Dedifferentiated amniotic fluid mesenchymal stem cell (primary cell): ENCODE measurements around the gene ZC3H12D.
"Not testable (repeated sequence)": the region's sequence is repeated elsewhere in the genome, so short reads cannot be mapped to it uniquely, and the experiment has no call there.

Experiments
- DNase-seq: peaks from one replicate; pipeline ENCODE4 v3.0.0-alpha.2; 2016; ENCODE audit errors: extremely low spot score

Gene ZC3H12D

DNA sequence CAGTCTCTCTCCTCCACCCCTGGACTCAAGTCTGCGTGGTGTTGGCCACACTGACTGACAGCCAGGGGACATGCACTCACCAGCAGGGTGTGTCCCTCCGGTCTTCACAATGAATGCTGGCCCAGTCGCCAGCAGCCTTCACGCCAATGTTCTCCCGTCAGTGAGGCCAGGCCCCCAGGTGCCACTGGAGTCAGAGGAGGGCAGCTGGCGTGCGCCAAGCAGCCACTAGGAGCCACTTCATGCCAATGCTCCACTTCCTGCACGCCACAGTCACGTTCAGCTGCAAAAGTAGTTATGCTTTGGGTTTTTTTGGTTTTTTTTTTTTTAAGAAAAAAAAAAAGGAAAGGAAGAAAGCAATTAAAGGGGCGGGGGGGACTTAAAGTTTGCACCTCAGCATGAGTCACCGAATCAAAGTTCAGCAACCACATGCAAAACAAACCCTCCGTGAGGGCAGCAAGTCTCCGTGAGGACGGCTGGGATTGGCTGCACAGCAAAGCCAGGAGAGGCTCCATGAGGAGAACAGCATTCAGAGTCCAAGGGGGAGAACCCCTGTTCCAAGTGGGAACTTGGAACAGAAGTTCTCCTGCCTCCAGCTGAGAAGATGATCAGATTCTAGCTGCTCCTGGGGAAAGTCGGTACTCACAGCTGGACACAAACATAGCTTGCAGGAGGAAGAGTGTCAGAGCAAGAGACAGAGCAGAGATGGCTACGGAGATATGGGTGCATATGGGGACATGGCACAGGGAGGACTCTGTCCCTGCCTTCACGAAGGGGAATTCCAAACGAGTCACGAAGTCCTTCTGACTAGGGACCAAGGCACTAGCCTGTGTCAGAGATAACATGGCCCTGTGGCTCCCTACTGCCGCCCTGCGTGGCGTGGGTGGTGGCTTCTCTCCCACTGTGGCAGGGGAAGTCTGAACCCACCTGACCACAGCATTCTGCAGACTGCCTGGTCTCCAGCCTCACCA is at the start of gene ZC3H12D:
TSS of gene ZC3H12D (minus strand) at position 282 of the 968 bp plus-strand sequence. CDS start 10,471 bp downstream, outside the sequence.
- no peak for DNase-seq

GRCh38 chr6:149529650-149530049 is 44.8 kb upstream of the ZC3H12D start:
- DNase-seq = no peak

DNA sequence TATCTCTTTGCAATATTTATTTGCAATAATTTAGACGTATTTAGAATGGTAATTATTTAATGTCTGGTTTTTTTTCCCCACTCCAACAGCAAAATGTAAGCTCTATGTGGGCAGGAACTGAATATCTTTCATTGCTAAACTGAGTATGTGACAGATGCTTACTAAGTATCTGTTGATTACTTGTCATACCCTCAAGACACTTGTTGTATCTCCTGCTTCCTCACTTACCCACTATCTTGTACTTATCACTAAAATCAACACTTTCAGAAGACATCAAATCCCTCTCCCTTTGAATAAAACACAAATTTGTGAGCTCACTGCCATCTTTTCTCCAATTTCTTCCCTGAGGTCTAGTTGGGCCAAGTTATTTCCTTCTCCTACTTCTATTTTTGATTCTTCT is 30.7 kb upstream of the ZC3H12D start:
- no peak for DNase-seq

- DNase-seq = no peak
Observed at GRCh38 chr6:149513915-149514314, 29.1 kb upstream of the ZC3H12D start.

GRCh38 chr6:149510793-149511512 is 26.1 kb upstream of the ZC3H12D start:
- no peak for DNase-seq

GRCh38 chr6:149508485-149508884 is 23.7 kb upstream of the ZC3H12D start:
- DNase-seq = no peak

GRCh38 chr6:149503872-149504271 is 19.1 kb upstream of the ZC3H12D start:
- no peak for DNase-seq

DNA sequence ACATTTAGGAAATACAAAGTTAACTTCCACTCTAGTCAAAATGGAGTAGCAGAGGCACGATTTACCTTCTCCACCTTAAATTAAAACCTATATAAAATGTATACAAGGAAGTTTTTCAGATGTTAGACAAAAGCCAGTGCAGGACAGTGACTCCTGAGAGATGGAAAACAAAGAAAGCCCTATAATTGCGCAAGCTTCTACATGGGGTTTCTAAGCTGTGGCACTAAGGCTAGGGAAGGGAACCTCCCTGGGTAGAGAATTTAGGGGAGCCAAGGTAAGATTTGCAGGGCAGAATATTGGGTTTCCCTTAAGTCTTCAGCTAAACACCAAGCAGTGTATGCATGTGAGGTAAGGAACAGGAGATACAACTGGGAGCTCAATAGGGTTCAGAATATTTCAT is 18.5 kb upstream of the ZC3H12D start:
- DNase-seq = no peak

- no peak for DNase-seq
Observed at GRCh38 chr6:149501768-149502167, 17.0 kb upstream of the ZC3H12D start.

GRCh38 chr6:149501201-149501600 is 16.4 kb upstream of the ZC3H12D start:
- no peak for DNase-seq

GRCh38 chr6:149500096-149500495 is 15.3 kb upstream of the ZC3H12D start:
- no peak for DNase-seq

DNA sequence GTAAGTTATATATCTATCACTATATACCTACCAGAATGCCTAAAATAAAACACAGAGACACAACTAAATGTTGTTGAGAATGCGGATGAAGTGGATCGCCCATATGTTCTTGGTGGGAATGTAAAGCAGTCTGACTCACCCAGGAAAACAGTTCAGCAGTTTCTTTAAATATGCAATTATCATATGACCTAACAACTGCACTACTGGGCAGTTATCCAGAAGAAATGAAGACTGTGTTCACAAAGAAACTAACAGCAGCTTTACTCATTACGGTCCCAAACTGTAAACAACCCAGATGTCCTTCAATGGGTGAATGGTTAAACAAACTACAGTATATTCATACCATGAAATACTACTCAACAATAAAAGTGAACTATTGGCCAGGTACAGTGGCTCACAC is 14.3 kb upstream of the ZC3H12D start:
- DNase-seq = peak; percentile 65

- DNase-seq = no peak
Observed at GRCh38 chr6:149497365-149497764, 12.6 kb upstream of the ZC3H12D start.

GRCh38 chr6:149496597-149496996 is 11.8 kb upstream of the ZC3H12D start:
- not testable (repeated sequence) for DNase-seq

DNA sequence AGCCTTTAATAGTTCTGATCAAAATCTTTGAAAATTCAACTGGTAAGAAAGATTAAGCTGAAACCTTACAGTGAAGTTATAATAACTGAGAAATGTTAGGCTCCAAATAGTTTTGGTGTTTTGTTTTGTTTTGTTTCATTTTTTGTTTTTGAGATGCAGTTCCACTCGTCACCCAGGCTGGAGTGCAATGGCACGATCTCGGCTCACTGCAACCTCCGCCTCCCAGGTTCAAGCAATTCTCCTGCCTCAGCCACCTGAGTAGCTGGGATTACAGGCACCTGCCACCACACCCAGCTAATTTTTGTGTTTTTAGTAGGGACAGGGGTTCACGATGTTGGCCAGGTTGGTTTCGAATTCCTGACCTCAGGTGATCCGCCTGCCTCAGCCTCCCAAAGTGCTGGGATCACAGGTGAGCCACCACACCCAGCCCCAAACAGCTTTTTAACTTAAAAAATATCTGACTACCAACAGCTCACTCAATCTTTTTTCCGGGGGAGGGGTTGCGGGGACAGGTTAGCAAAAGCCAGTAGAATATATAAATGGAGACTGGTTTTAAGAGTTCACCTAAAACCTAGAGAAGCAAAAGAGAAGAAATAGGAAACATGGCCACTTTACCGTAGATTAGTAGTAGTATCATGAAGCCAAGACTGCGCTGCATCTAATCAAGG is 10.7 kb upstream of the ZC3H12D start:
- DNase-seq = not testable (repeated sequence)

- not testable (repeated sequence) for DNase-seq
Observed at GRCh38 chr6:149494810-149495209, 10.0 kb upstream of the ZC3H12D start.

- DNase-seq = no peak
Observed at GRCh38 chr6:149493761-149494320, 9.0 kb upstream of the ZC3H12D start.

DNA sequence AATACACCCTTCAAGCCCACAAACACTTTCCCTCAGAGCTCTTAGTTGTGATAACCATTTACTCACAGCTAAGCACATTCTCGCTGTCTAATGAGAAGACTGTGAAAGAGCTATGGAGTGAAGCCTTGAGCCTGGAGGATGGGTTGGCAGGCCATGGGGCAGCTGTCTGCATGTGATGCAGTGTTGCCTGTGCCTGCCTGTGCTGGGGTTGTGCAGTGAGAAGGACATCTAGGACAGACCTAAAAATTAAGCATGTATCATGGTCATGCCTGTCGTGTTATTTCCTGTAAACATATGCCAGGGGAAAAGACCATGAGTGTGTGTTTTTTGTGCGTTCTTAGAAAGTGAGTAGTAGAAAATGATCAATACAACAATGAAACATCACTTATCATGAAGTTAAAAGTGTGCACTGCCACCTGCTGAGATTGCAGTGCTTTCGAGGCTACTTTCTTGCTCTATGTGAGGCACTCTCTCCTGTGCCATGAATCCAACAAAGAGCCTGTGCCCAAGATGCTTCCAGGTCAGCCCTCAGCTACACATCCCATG is 8.1 kb upstream of the ZC3H12D start:
- no peak for DNase-seq

- DNase-seq = no peak
Observed at GRCh38 chr6:149489967-149490366, 5.2 kb upstream of the ZC3H12D start.

GRCh38 chr6:149488815-149489214 is 4.0 kb upstream of the ZC3H12D start:
- DNase-seq = no peak

GRCh38 chr6:149487316-149487715 is 2.5 kb upstream of the ZC3H12D start:
- no peak for DNase-seq
